HT-29 (cell line): ENCODE measurements around the gene PTPN7. TPM values are rescaled to one million over a fixed set of nuclear protein-coding genes. Genes with fewer than 3 reads are reported as not detected.

Experiments used
- DNase-seq: peaks from one replicate; pipeline ENCODE4 v3.0.0-alpha.2; 2015; ENCODE audit warnings: low spot score
- total RNA-seq: library from RNA; depleted of rRNA; stranded (reverse); fragments of >200 nt; shearing (Covaris generic); gene quantifications from 2 replicates; pipeline ENCODE4 v1.2.3, GENCODE V29; 2014; rRNA removed

PTPN7 gene
- total RNA-seq, 1 experiment from 2014 or later: 16.8 TPM

- peak; percentile 64 for DNase-seq
Observed at GRCh38 chr1:202107801-202108731, 52.3 kb downstream of the PTPN7 start.

GRCh38 chr1:202107321-202107761 lies 53.1 kb downstream of the PTPN7 start:
- peak; percentile 63 for DNase-seq

DNA sequence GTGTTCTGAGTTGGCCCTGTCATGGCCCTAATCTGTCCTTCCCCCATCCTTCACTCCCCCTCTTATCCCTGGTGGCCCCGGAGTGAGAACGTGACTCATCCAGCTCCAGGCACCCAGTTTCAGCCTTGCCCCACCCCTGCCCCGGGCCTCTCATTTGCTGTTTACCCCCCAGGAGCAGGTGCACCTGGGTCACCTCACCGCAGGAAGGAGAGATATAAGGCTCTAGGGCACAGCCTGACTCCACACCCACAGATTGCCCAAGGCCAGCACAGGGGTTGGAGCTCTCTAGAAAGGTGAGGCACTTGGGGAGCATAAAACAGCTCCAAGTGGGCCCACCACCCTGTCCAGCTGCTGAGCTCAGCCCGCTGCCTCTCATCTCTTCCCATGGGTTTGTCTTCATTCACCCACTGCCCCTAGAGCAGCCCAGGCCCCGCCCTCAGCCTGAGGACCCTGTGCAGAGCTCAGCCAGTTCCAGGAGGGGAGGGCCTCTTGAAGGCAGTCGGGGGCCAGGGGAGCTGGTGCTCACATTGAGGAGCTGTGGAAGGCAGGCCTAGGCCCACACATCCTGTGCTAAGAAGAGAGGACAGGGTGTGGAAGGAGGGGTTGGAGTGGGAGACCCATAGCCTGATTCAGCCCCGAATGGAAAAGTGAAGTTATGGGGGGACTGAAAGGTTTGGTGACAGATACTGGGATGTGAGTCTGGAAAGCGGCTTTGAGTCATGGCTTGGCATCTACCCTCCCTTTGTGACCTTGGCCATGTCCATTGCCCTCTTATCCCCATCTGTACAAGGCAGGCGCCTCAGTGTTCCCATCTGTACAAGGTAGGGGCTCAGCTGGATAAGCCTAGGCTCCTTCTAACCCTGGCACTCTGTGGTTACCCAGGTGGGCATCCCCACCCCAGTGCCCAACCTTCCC lies 53.8 kb downstream of the PTPN7 start:
- peak; percentile 84 for DNase-seq

DNA sequence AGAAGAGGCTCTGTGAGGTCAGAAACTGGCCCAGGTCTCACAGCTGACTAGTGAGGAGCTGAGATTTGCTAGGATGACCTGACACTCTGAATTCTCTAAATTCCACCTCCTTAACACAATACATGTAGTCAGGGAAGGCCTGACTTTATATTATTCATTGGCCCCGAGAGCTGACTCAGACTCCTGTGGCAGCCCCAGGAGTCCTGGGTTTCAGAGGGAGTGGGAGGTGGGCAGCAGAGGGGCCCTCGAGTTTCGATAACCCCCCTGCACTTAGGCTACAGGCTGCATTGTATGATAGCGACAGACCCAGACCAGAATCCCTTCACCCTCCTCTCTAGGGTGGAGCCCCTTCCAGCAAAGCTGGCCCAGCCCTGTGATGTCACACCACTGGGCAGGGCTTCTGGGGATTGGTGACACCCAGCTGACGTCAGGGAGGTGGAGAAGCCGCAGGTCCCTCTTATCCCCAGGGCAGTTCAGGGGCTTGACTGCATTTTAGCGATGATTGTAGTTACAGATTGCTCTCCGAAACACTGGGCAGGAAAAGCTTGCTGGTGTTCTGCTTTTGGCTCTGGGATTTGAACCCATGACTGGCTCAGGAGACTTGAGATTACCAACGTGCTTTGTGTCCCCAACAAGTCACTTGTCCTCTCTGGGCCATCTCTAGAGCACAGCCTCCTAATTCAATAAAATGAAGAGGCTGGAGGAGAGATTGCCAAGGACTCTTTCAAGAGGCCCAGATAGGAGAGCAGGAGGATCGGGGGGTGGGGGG lies 54.6 kb downstream of the PTPN7 start:
- peak; percentile 87 for DNase-seq

DNA sequence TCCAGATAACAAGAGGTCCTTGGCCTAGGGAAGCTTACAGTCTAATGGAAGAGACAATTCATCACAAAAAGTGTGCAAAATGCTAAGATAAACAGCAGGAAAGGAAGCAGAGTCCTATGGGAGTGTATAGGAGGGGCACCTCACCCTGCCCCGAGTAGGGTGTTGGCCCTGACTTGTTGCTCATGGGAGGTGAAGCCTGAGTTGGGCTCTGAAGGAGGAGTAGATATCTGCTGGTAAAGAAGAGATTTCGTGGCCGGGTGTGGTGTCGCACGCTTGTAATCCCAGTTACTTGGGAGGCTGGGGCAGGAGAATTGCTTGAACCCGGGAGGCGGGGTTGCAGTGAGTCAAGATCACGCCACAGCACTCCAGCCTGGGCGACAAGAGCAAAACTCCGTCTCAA lies 56.3 kb downstream of the PTPN7 start:
- no peak for DNase-seq

DNA sequence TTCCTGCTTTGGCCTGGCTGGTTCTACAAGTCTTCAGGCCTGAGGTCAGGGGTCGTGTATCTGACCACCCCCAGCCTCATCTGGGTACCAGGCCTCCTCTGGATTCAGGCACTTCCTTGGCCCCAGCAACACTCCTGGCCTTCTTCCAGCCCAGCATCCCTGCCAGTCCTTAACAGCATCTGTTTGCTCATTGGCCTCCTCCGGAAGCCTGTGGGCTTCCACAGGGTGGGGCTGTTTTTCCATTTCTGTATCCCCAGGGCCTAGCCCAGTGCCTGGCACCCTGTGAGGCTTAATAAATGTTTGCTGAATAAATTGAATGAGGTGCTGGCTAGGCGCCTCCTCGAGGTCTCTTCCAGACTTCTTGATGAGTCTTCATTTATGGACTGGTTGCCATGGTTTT lies 59.2 kb downstream of the PTPN7 start:
- DNase-seq: no peak

Other genes with a start within 250 kb of the PTPN7 start
- gene LMOD1, start 214.1 kb downstream of the PTPN7 start, total RNA-seq: not detected in 2 replicates
- 39.2 and 39.9 TPM in 2 replicates for gene TIMM17A, start 205.1 kb downstream of the PTPN7 start, total RNA-seq
- gene RNPEP, start 178.0 kb downstream of the PTPN7 start, total RNA-seq: 131 and 140 TPM in 2 replicates
- 812 and 1,050 TPM in 2 replicates for gene ELF3, start 150.0 kb downstream of the PTPN7 start, total RNA-seq
- gene GPR37L1, start 37.7 kb downstream of the PTPN7 start, total RNA-seq: 0.69 TPM in 1 of 2 replicates, not detected in the other
- 17.0 and 21.2 TPM in 2 replicates for gene ARL8A, start 15.9 kb downstream of the PTPN7 start, total RNA-seq
- gene LGR6, start 33.2 kb upstream of the PTPN7 start, total RNA-seq: 0.18 and 0.42 TPM in 2 replicates
- 83.1 and 95.1 TPM in 2 replicates for gene UBE2T, start 181.3 kb upstream of the PTPN7 start, total RNA-seq
- gene PPP1R12B, start 188.1 kb upstream of the PTPN7 start, total RNA-seq: 13.7 and 18.7 TPM in 2 replicates